ENCODE results near the gene TFAM.

GRCh38 chr10:58351616-58352578 is 33.3 kb upstream of the TFAM start:
- TF ChIP-seq CTCF (IDR thresholded peaks at IDR 0.05) (no peak), POLR2A (IDR thresholded peaks at IDR 0.05) (no peak), POLR2AphosphoS5 (IDR thresholded peaks at IDR 0.05; ENCODE audit: insufficient read depth in 1 of 2, low read depth in 1 of 2) (no peak)
